IPS DF 19.7 (cell line): ENCODE results near the gene SLC6A3.
"Not testable (repeated sequence)": the region's sequence is repeated elsewhere in the genome, so short reads cannot be mapped to it uniquely, and the experiment has no call there.

ENCODE experiments used
- DNase-seq: peaks from one replicate; pipeline ENCODE4 v3.0.0-alpha.2; 2013; ENCODE audit warnings: low read depth, low spot score

Gene SLC6A3

DNA sequence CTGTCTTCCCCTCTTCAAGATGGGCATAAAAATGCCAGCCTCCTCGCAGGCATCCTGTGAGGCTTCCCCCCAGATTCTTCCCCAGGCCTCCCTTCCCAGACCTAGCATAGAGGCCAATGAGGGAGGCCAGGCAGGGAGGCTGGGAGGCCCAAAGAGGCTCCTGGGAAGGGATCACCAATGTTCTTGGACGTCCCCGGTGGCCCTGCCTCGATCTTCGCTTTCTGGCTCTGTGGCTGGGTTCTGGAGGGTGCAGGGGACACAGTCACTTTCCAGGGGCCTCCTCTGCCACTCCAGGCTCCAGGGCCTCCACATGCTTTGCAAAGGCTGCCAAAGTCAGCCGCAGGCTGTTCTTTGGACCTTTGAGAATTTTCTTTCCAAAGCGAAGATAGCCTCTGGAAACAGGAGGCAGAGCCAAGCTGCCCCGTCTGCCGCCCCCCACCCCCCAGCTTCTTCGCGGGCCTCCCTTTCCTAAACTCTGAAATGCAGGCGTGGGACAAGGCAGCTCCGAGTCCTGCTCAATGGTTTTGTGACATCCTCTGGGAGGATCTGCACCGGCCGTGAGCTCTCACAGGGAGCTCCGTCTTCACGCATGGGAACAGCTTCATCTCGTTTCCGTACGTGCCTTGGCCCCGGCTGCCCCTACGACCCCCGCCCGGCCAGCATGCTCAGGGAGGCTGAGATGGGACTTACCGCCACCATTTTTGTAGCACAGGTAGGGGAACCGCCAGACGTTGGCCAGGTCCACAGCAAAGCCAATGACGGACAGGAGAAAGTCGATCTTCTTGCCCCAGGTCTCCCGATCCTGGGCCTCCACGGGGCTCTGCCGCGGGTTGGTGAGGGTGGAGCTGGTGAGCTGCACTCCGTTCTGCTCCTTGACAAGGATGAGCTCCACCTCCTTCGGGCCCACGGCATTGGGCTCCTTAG is 2.8 kb downstream of the SLC6A3 start:
- no peak for DNase-seq

DNA sequence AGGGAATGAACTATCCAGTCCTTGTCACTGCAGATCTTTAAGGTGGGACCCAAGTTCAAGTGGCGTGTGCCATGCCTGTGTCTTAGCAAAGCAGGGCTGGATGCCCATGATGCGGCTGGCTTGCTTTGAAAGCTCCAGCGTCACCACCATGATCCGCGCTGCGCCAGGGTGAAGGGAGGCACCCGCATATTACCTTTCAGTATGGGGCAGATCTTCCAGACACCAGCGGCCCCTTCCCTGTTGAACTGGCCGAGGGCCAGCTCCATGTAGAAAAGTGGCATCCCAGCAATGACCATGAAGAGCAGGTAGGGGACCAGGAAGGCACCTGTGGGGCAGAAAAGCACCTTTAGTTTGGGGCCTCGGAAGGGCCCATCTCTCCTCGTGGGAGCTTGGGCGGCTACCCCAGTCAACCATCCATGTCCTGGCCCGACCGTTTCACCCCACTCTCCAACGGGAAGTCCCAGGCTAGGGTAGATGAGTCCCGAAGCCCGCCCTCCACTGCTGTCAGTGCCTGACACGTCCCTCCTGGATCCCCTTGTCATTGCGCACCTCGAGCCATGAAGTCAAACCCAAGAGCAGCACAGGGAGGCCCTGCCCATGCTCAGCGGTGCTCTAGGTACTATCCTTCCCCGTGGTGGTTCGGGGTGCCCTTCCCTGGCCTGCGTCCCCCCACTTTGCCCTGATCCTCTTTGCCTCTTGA is 3.9 kb downstream of the SLC6A3 start:
- no peak for DNase-seq

DNA sequence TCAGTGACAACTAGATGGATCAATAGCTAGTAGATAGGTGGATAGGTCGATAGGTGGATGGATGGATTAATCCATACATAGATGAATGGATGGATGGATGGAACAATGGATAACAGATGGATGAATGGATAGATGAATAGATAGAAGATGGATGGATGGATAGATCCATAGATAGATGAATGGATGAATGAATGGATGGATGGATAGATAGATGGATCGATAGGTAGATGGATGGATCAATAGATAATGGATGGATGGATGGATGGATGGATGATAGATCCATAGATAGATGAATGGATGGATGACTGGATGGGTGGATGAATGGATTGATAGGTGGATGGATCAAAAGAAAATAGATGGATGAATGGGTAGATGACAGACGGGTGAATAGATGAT is 5.1 kb downstream of the SLC6A3 start:
- no peak for DNase-seq

DNA sequence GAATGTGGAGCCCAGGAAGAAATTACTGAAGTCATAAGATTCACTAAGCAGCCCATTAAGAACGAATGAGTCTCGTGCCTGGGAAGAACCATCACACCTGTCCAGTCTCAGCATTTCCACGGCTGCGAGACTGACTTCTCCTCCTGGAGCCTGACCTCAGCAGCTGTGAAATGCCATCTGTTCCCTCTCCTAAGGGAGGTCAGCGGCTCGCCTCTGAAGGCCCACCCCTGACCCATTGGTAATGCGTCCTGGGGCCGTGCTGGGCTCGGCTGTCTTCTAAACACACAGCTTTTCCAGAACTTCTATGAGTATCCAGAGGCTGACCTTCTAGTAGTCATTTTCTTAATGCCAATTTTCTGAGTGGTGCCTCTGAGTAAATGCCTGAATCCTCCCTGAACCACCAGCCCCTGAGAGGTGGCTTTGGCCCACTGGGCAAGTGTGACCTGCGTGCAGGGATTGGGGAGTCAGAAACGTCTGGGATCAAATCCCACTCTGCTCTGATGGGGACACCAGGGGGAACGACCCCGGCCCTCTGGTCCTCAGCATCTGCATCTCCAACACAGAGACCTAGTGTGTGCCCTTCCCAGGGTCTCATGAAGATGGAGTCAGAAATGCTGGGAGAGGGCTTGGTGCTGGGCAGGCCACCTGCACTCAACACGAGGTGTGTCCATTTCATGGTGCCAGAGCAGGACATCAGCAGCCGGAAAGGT is 5.7 kb downstream of the SLC6A3 start:
- DNase-seq, result no peak

DNA sequence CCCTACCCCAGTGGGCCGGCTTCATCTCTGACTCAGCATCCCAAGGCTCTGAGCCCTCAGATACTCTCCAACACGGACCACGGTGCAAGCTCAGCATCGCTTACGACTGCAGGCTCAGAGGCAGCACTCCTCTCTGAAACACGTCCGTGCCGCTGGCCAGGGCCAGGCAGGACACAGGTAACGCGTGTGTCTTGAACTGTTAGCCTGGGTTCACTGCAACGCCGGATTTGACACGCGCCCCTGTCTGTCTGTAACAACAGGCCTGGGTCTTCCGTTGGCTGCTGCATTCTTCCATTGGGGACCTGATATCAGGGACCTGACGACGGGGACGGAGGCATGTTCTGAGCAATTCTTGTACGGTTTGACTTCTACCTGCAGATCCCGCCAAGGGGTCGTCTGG is 6.4 kb downstream of the SLC6A3 start:
- no peak for DNase-seq

DNA sequence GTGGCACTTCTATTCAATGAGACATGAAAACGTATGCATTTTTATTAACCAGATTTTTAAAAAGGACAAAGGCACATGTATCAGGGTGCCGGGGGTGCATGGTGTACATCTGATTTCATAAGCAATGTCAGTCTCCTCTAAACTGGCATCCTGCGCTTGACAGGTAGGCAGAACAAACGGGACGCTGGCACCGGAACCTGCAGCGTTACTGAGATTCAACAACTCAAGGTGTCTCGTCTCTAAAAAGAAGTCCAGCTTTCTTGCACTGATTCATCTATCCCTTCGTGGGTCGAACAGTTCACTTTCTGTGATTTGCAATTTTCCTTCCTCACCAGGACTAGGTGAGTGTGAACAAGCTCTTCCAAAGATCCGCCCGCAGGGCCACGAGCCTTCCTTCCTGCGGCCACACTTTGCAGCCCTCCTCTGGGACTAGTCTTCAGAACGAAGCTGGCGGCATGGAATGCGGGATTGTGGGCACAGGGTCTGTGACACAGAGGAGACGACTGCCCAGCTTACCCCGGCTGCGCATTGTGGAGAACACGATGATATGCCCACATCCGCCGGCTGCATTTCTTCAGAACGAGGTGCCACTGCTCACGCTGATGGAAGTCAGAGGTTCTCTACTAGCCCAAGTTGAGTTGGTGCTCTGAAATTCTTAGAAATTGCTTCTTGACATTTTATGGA is 7.2 kb downstream of the SLC6A3 start:
- no peak for DNase-seq

DNA sequence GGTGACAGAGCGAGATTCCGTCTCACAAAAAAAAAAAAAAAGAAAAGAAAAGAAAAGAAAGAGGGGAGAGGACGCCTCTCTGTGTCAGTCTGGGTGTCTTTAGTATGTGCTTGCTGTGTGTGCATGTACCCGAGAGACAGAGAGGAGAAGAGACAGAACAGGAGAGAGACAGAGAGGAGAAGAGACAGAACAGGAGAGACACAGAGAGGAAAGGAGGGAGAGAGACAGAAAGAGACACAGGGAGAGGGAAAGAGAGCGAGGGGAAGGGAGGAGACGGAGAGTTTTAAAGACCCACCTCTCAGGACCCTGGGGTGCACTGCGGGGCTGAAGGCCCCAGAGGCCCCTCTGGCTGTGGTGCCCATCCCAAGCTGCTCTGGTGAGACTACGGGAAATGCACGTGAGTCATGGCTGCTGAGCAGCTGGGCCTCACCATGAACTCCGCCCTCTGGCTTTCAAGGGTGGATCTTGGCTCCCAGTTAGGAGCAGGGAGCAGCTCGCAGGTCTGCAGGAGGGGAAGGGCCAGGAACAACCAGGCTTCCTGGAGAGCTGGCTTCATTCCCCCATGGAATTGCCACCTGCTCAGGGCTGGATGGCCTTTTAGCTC is 7.9 kb downstream of the SLC6A3 start:
- no peak for DNase-seq

DNA sequence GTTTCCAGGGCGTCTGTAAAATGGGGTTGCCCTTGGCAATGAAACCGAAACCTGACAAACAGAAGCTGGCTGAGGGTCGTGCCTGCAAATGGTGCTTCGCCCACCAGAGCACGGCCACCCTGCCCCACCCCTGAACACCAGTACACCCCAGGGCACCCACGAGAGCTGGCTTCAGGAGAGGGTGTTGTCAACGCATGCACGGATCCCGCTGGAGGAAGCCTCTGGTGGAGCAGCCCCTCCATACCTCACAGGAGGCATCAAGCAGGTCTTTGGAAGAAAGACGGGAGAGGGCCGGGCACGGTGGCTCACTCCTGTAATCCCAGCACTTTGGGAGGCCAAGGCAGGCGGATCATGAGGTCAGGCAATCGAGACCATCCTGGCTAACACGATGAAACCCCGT is 8.6 kb downstream of the SLC6A3 start:
- no peak for DNase-seq

DNA sequence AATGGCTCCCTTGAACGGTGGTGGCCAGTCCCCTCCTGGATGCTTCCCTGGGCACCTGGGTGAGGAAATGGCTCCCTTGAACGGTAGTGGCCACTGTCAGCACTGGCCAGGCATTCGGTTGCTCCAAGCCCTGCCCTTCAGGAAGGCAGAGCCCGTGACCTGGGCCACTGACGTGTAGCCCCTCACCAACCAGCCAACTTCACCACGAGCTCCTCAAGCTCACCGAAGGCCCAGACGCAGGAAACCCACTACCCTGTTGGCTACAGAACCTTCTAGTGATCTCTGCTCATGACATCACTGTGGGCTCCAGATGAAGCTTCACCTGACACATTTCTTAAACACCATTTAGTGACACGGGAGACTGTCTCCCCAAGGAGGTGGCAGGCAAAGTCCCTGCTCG is 9.2 kb downstream of the SLC6A3 start:
- no peak for DNase-seq

DNA sequence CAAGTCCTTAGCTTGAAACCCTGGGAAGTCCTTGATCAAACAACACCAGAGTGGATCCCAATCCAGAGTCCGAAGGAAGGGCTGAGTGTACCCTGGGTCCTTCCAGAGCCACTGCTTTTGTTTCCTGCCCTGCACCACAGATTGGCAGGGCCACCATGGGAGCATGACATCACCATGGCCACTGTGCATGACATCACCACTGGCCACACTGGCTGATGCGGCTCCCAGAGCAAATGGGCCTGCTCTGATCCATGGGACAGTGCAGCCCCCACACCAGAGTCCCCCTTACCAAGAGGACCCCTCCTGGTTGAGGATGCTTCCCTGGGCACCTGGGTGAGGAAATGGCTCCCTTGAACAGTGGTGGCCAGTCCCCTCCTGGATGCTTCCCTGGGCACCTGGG is 9.9 kb downstream of the SLC6A3 start:
- DNase-seq, result no peak

DNA sequence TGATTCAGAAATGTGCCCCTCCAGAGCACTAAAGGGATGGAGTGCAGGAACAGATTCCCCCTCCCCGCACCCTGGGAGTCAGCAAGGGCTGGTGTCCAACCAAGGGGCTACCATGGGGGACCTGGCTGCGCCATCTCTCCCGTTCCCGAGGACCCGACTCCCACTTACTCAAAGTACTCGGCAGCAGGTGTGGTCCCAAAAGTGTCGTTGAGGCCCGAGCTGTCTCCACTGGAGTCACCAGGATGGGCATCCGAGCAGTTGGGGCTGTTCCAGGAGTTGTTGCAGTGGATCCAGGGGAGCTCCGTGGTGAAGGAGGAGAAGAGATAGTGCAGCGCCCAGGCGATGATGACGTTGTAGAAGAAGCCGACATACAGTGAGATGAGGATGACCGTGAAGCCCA is 12.9 kb downstream of the SLC6A3 start:
- DNase-seq, result no peak

DNA sequence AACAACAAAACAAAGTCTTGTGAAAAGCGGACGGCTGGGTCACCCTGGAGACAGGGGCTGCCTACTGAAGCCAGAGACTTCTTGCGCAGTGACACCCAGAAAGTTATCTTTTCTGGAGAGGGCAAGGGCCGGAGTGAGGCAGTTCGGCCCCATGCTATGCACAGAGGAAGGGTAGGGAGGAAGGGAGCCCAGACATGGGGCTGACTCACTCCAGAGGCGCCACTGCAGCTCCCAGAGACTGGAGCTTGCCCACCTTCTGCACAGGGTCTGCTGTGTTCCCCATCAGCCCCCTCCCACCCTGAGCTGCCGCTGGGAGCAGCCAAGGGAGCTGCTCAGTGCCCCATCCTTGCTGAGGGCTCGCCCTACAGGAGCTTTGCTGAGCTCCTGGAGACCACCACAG is 13.3 kb downstream of the SLC6A3 start:
- no peak for DNase-seq

DNA sequence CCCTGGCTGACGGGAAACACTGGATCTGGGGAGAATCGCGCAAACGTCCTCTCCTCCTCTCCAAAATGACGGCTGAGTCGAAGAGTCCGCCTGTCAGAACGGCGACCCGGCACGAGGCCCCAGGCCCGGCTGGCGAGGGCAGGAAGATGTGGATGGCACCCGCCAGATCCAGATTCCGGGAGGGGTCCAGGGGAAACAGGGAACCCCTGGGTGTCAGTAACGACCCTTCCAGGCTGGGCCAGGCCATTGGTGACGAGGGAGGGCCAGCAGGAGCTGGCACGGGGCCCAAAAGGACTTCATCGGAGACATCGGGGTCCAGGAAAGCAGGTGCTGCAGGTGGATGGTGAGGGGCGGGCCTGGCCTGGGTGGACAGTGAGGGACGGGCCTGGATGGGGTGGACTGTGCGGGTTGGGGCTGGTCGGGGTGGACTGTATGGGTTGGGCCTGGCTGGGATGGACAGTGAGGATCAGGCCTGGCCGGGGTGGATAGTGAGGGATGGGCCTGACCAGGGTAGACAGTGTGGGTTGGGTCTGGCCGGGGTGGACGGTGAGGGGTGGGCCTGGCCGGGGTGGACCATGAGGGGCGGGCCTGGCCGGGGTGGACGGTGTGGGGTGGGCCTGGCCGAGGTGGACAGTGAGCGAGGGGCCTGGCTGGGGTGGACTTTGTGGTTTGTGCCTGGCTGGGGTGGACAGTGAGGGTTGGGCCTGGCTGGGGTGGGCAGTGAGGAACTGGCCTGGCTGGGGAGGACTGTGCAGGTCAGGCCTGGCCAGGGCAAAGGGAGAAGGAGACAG is 14.0 kb downstream of the SLC6A3 start:
- DNase-seq, result no peak

DNA sequence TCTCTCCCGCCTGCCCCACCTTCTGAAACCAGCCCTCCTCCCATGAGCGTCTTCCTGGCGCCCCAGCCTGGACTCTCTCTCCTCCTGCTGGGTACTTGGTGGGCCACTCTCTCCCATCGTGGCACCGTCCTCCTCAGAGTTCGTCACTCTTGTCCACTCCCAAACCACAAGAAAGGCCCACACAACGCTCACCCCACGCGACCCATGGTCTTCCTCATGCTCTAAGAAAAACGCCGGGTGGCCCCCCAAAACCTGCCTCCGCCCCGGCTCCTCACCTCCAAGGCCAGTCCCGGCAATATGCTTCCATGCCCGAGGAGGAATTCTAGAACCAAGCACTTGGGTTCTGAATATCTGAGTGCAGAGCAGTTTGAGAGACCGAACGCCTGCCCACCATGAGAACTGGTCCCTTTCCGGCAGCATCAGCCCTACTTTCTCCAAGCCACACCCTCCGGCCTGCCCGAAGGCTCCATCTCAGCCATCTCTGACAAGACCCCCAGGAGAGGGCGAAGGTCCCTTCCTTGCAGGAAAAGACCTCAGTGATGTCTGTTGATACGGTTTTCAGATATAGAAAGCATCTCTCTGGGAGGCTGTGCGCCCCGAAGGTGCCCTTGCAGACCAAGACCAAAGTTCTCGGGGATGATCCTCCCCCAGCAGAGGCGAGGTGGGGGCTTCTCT is 15.0 kb downstream of the SLC6A3 start:
- DNase-seq, result no peak

DNA sequence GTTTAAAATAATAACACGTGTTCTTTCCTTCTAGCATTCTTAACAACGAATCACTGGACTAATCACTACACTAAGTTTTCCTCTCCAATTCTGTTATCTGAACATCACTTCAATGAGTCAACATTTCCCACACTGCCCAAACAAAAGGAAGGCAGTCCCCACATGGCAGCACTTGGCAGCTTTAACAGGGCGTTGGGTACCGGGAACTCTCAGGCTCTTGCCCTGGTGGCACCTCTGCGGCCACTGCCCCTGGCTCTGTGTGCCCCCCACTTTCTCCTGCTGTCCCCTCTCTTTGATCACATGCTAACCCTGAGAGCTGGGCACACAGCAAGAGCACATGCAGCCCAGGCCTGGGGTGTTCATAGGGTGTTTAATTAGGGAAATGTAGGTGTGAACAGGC is 15.7 kb downstream of the SLC6A3 start:
- no peak for DNase-seq

DNA sequence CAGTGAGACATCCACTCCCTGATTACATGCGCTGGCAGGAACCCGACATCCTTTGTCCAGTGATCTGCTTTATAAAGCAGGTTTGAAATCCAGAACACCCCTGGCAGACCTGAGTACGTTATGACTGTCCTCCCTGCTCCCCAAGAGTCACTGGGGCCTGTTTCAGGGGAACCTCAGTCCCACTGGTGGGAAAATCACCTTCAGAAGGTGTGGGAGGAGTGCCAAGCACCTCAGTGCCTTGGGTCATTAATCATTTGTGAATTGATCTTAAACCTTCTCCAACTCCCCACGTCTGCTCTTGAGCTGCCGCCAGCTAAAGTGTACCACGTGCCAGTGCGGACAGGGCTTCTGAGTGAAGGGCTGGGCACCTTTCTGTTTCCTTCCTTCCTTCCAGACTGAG is 16.2 kb downstream of the SLC6A3 start:
- DNase-seq, result no peak

DNA sequence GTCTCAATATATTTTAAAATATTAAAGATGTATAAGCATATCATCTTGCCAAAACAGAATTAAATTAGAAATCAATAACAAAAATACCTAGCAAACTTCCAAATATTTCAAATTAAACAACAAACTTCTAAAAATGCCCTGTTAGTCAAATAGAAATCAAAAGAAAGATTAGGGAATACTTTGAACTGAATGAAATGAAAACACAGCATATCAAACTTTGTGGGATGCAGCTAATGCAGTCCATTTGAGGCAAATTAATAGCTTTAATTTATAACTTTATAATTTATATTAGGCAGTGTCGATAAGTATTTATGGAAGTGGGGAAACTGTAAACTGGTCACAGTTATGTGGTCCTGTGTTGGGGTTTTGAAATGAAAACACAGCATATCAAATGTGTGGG is 17.1 kb downstream of the SLC6A3 start:
- DNase-seq, result no peak

DNA sequence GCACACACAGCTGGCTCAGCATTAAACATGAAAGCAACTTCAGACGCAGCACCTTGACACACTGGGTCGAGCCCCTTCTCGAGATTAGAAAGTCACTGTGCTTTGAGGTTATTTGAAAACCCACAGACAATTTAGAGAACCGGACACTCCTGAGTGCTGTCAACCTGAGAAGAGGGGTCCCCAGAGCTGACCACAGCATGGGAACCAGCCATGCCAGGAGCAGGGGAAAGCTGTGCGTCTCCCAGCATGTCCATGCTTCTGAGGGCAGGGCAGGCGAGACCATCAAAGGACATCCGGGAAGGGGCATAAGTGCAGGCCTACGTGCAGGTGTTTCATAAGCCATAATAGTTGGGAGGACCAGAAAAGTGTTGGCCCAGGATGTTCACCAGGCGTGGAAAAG is 20.5 kb downstream of the SLC6A3 start:
- no peak for DNase-seq

DNA sequence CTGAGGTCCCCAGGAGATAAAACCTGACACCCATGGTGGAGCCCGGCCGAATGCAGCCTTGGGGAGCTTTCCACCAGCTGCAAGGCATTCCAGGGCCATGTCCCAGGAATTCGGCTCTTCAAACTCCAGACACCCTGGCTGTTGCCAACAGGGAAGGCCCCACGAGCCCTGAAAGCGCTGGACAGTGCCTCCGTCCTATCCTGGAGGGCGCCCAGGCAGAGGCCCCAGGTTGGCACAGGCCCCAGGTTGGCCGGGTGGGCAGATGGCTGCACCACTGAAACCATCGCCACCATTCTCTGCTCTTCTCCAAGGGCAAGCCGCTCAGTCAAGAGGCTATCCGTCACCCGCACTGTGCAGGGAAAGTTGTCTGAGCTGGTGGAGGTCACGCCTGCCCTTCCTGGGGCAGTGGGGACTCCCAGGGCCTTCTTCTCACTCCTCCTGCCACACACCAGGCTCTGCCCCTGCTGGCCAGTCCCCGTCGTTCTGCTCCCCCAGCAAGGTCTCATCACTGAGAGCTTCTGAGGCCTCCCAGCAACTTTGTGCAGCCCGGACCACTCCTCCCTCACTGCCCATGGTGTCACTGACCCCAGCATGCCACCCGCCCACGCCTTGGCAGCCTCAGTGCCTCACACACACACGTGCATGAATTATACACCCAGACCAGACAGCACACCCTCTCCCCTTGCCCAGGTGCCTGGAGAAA is 21.2 kb downstream of the SLC6A3 start:
- no peak for DNase-seq

DNA sequence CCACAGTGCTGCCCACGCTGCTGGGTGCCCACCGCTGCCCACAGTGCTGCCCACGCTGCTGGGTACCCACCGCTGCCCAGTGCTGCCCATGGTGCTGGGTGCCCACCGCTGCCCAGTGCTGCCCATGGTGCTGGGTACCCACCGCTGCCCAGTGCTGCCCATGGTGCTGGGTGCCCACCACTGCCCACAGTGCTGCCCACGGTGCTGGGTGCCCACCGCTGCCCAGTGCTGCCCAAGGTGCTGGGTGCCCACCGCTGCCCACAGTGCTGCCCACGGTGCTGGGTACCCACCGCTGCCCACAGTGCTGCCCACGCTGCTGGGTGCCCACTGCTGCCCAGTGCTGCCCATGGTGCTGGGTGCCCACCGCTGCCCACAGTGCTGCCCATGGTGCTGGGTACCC is 22.7 kb downstream of the SLC6A3 start:
- DNase-seq, result not testable (repeated sequence)
